K562 treated with DMSO at 1 percent for 4 hours (cell line): ENCODE measurements around the gene PYDC2. TPM values are rescaled to one million over a fixed set of nuclear protein-coding genes. Genes with fewer than 3 reads are reported as not detected.

ENCODE experiments used
- total RNA-seq: library from RNA; unstranded; fragments of 300-600 nt; gene quantifications from 2 replicates; pipeline ENCODE4 v1.2.3, GENCODE V29; 2022; ENCODE audit not compliant: insufficient read depth

PYDC2 gene
- total RNA-seq = not detected in 2 replicates

DNA sequence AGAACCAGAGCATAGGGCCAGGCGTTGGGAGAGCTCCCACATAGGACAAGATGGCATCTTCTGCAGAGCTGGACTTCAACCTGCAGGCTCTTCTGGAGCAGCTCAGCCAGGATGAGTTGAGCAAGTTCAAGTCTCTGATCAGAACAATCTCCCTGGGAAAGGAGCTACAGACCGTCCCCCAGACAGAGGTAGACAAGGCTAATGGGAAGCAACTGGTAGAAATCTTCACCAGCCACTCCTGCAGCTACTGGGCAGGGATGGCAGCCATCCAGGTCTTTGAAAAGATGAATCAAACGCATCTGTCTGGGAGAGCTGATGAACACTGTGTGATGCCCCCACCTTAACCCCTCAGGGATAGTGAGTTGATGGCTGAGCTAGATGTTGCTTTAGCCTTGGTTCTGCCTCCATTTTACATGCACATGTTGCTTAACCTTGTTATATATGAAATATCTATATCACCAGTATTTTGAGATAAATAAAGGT lies at the start of gene PYDC2:
Gene PYDC2 (plus strand): TSS at position 51 of the 483 bp plus-strand sequence. CDS start 0 bp downstream, at position 51.

Other genes with a start within 250 kb of the PYDC2 start
- 37.6 TPM in 2 replicates for gene CCDC50, start 131.8 kb upstream of the PYDC2 start, total RNA-seq
- gene UTS2B, start 130.6 kb upstream of the PYDC2 start, total RNA-seq = not detected in 2 replicates